Fibroblast of pulmonary artery (primary cell): ENCODE measurements around the gene NFE2L2.

Experiments
- DNase-seq: peaks from one replicate; pipeline ENCODE4 v3.0.0-alpha.2; 2010; ENCODE audit warnings: low read depth
- H3K4me3 ChIP-seq: replicated peaks from 2 replicates; pipeline ENCODE4 v1.5.1; 2011; ENCODE audit warnings: low read depth, mild to moderate bottlenecking, control low read depth, low read length, moderate library complexity
- CTCF ChIP-seq: IDR thresholded peaks from 2 replicates; pipeline ENCODE4 v1.5.1; 2011; ENCODE audit warnings: mild to moderate bottlenecking, control low read depth, low read length, inconsistent platforms; ENCODE audit errors: missing control alignments

NFE2L2 gene

GRCh38 chr2:177279847-177280246 is 15.3 kb upstream of the NFE2L2 start:
- no peak for TF ChIP-seq CTCF
- DNase-seq, result no peak
- H3K4me3 ChIP-seq, result no peak overlapping the region

- TF ChIP-seq CTCF, result no peak
- peak; percentile 86 for DNase-seq
- peak overlapping the region; percentile 13 for H3K4me3 ChIP-seq
These were observed 11.2 kb upstream of the NFE2L2 start for GRCh38 chr2:177275743-177276055.

GRCh38 chr2:177275040-177275742 is 10.7 kb upstream of the NFE2L2 start:
- DNase-seq, result peak; percentile 95
- TF ChIP-seq CTCF, result no peak
- peak overlapping the region; percentile 13 for H3K4me3 ChIP-seq

- TF ChIP-seq CTCF, result no peak
- DNase-seq, result no peak
- H3K4me3 ChIP-seq, result no peak overlapping the region
These were observed 8.9 kb upstream of the NFE2L2 start for GRCh38 chr2:177273408-177273807.

- no peak for DNase-seq
- no peak overlapping the region for H3K4me3 ChIP-seq
- no peak for TF ChIP-seq CTCF
These were observed 8.2 kb upstream of the NFE2L2 start for GRCh38 chr2:177272765-177273164.

- no peak for DNase-seq
- TF ChIP-seq CTCF, result no peak
These were observed 7.6 kb upstream of the NFE2L2 start for GRCh38 chr2:177271981-177272666.

GRCh38 chr2:177270531-177270930 is 6.0 kb upstream of the NFE2L2 start:
- DNase-seq, result no peak

More at GRCh38 chr2:177271981-177272666, 7.6 kb upstream of the NFE2L2 start:
- no peak overlapping the region for H3K4me3 ChIP-seq

More at GRCh38 chr2:177270531-177270930, 6.0 kb upstream of the NFE2L2 start:
- TF ChIP-seq CTCF, result no peak
- H3K4me3 ChIP-seq, result no peak overlapping the region
